ENCODE results near the gene CEBPE.

Gene CEBPE

DNA sequence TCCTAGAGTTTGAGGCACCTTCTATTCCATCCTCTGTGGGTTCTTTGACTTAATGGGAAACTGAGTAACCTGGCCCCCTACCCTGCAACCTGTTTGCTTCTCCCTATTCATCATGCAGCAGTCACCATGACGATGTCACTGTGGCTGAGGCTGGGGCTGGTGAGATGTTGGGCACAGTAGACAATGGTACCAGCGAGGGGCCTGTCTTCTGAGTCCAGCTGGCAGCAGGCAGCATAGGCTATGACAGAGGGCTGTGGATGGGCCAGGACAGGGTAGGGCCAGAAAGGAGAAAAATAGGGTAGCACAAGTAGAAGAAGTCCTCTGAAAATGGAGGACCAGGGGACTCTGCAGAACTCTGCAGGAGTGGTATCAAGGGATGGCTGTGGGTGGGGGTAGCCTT, 16.3 kb downstream of the CEBPE start:
- peak; percentile 39 for DNase-seq (ENCODE audit: low spot score)

GRCh38 chr14:23101986-23102625, 16.9 kb downstream of the CEBPE start:
- DNase-seq (ENCODE audit: low spot score), result no peak

- no peak for DNase-seq (ENCODE audit: low spot score)
Measured at GRCh38 chr14:23101213-23101970, 17.7 kb downstream of the CEBPE start.

DNA sequence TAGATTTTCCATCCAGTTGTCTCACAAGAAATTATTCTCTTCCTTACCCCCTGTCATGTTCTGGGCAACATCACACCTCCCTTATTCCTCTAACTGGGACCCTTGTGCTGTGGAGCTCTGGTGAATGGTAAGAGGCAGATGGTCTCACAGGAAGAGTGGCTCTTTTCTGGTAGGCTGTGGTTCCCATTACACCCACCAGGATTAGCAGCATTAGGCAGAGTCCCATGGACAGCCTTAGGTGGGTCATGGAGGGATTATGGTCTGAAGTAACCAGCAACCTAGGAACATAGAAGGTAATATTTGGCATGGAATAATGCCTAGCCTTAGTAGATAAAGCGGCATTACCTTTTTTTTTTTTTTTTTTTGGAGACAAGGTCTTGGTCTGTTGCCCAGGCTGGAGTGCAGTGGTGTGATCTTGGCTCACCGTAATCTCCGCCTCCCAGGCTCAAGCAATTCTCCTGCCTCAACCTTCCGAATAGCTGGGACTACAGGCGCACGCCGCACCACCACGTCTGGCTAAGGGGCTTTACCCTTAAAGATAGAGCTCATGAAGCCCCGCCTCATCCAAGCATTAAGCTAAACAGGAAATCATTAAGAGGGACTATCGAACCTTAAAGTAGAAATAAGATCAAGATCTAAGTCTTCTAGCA, 19.7 kb downstream of the CEBPE start:
- no peak for DNase-seq (ENCODE audit: low spot score)

DNA sequence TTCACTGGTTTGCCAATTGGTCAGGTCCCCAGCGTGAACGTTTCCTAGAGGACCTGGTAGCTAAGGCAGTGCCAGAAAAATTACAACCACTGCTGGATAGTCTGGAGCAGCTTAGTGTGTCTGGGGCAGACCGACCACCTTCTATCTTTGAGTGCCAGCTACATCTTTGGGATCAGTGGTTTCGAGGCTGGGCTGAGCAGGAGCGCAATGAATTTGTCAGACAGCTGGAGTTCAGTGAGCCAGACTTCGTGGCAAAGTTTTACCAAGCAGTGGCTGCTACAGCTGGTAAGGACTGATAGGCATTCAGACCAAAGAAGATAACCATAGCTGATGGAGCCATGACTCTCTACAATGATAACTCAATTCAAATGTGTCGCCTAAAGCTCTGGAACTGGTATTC, 21.3 kb downstream of the CEBPE start:
- no peak for DNase-seq (ENCODE audit: low spot score)

GRCh38 chr14:23095196-23096108, 23.6 kb downstream of the CEBPE start, which contains the start of gene C14orf119:
Gene C14orf119, plus strand, starts transcription at chr14:23095505. Its CDS starts 2,154 bp downstream, at chr14:23097659.
- DNase-seq (ENCODE audit: low spot score), result peak; percentile 99

GRCh38 chr14:23094666-23095195, 24.3 kb downstream of the CEBPE start, which contains the start of gene ACIN1:
Gene ACIN1, minus strand, starts transcription at chr14:23095136. Its CDS starts 24 bp downstream, at chr14:23095112.
- peak; percentile 89 for DNase-seq (ENCODE audit: low spot score)

- no peak for DNase-seq (ENCODE audit: low spot score)
Measured at GRCh38 chr14:23093991-23094665, 24.9 kb downstream of the CEBPE start.

GRCh38 chr14:23093526-23093925, 25.5 kb downstream of the CEBPE start:
- no peak for DNase-seq (ENCODE audit: low spot score)

DNA sequence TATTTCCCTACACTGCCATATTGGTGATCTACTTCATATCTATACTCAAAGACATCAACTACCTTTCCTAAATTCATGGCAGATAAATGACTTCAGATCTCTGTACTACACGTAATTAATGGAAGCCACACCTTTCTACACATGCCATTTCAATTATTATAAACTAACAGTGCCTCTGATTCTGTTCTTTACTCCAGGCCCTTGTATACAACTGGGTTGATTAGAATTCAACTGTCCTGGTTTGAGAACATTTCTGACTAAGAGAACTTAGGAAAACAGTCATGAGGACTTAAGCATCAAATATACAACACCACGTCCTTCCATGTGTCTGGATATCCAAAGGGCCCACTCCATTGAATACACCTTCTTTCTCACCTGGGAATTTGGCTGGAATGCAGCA, 26.0 kb downstream of the CEBPE start:
- no peak for DNase-seq (ENCODE audit: low spot score)

DNA sequence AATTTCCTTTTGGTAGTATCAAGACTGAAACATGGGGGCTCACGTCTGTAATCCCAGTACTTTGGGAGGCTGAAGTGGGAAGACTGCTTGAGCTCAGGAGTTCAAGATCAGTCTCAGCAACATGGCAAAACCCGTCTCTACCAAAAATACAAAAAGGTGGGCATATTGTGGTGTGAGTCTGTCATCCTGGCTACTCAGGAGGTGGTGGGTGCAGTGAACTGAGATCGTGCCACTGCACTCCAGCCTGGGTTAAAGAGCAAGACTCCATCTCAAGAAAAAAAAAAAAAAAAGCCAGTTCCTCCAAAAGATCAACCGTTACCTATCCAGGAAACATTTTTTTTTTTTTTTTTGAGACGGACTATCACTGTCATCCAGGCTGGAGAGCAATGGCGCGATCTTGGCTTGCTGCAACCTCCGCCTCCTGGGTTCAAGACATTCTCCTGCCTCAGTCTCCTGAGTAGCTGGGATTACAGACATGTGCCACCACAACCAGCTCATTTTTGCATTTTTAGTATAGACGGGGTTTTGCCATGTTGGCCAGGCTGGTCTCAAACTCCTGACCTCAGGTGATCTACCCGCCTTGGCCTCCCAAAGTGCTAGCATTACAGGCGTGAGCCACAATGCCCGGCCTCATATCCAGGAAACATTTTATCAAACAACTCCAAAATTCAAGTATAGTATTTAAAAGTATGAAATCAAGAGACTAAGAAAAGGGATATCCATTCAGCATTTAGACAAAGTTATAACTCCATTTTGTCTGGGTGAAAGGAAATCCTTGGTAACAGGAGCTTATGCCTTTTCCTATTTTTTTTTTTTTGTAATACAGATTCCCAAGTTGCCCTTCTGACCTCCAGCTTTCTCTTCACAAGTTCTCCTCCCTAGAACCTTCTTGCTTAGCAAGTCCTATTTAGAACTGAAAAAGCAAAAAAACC, 27.5 kb downstream of the CEBPE start:
- DNase-seq (ENCODE audit: low spot score), result no peak

DNA sequence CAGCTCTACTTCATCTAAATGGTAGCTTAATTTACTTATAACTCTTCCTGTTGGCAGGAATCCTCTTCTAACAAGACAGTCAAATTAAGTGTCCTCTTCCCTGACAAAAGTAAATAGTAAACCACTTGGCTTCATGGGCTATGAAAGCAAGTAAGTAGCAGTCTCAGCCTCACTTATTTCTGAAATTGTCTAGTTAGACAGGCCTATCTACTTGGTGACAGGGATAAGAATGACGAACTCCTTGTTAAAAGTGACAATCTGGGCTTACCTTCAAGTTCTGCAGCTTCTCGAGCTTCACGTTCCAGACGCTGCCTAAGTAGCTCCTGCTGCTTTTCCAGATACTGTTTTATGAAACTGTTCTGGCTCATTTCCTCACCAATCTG, 28.8 kb downstream of the CEBPE start:
- no peak for DNase-seq (ENCODE audit: low spot score)

DNA sequence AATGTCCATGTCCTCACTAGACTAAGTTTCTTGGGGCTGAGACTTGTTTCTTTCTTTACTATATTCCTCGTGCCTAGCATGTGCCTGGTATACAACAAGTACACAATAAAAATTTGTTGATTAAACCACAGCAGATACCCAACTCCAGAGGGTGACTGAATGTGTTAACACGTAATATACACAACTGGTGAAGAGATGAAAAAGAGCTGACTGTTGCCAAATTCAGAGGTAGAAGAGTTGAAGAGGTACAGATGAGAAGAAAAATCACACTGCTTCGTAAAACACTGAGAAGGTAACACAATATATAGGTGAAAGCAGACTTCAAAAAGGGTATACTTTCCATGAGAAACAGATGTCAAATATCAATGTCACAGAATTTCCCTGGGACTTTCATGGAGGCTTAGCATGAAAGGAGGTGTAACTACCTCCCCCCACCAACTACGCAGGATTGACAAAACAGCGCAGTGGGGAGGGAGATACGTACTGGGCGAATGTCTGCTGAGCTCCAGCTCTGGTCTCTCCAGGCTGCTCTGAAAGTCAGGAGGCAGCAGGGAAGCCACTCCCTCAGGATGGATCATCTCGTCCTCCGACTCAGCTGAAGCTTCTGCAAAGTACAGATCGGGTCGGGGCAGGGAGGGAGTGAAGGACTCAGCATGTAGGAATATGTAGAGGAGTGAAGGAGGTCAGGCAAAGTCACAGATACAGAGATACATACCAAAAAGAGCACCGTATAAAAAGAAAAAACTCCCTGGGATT, 29.4 kb downstream of the CEBPE start:
- DNase-seq (ENCODE audit: low spot score), result no peak

GRCh38 chr14:23086565-23086964, 32.5 kb downstream of the CEBPE start:
- DNase-seq (ENCODE audit: low spot score), result no peak

- DNase-seq (ENCODE audit: low spot score), result no peak
Measured at GRCh38 chr14:23085458-23085857, 33.6 kb downstream of the CEBPE start.

DNA sequence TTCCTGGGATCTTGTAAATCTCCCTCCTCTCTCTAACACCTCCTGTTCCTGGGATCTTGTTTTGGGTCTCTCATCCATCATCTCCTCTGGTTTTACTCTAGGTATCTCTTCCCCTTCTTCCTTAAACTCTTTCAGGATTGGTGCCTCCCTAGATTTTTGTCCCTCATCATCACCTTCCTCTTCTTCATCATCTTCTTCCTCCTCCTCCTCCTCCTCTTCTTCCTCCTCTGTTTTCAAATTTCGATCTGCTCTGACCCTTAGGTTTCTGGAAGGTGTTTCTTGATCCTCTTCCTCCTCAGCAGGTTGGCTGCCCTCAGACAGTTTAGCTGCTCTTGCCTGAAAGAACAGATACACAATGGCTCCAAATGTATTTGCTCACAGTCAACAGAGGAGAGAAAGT, 38.6 kb downstream of the CEBPE start:
- DNase-seq (ENCODE audit: low spot score), result no peak

- DNase-seq (ENCODE audit: low spot score), result no peak
Measured at GRCh38 chr14:23079716-23080115, 39.3 kb downstream of the CEBPE start.

DNA sequence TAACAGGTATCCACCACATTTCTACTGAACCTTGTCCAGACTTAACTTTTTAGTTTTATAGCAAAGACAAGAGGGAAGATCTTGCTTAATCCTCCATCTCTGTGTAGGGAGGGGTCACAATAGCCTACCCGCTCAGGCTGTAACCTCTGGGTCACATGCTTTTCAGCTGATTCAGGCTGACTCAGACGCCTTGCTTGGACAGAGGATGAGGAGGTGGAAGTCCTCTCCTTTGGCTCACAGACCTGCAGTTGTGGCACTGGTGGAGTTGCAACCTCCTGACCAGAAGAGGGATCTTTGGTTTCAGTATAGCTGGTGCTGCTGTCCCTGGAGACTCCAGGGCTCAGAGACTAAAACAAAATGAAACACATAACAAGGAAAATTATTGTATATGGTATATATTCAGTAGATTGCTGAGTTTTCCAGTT, 40.4 kb downstream of the CEBPE start:
- peak; percentile 55 for DNase-seq (ENCODE audit: low spot score)

GRCh38 chr14:23077962-23078361, 41.1 kb downstream of the CEBPE start:
- DNase-seq (ENCODE audit: low spot score), result no peak

Data from Ammon's horn (tissue), 1 donor.